GM12891 (cell line): ENCODE data around the gene FAF1.
A peak's percentile ranks its signal among the peaks of the same experiment; 100 is the strongest.
"Not testable (repeated sequence)": the region's sequence is repeated elsewhere in the genome, so short reads cannot be mapped to it uniquely, and the experiment has no call there.

Experiments used
- DNase-seq: peaks from one replicate; pipeline ENCODE4 v3.0.0; 2011; ENCODE audit warnings: low spot score; ENCODE audit not compliant: insufficient read length
- FAIRE-seq: peaks from 2 replicates; lab custom pipeline; 2011; peaks lifted over from hg19 to GRCh38; lab: Jason Lieb, UNC
- PAX5 ChIP-seq: IDR thresholded peaks from 2 replicates; pipeline ENCODE4 v1.6.1; 2011; ENCODE audit warnings: low read length, moderate library complexity, mild to moderate bottlenecking; ENCODE audit not compliant: insufficient read depth, severe bottlenecking
- POLR2A ChIP-seq: IDR thresholded peaks from 2 replicates; pipeline ENCODE4 v1.6.1; 2011; ENCODE audit warnings: low read depth, low read length, control low read depth
- POLR2AphosphoS5 ChIP-seq: IDR thresholded peaks from 2 replicates; pipeline ENCODE4 v1.6.1; 2011; ENCODE audit warnings: low read depth, low read length, control low read depth
- POU2F2 ChIP-seq: IDR thresholded peaks from 2 replicates; pipeline ENCODE4 v1.6.1; 2011; ENCODE audit warnings: low read depth, mild to moderate bottlenecking, control low read depth, low read length, moderate library complexity
- SPI1 ChIP-seq: IDR thresholded peaks from 2 replicates; pipeline ENCODE4 v1.6.1; 2011; ENCODE audit warnings: low read depth, low read length, control low read depth
- TAF1 ChIP-seq: IDR thresholded peaks from 2 replicates; pipeline ENCODE4 v1.6.1; 2011; ENCODE audit warnings: low read depth, low read length, control low read depth

The FAF1 gene

DNA sequence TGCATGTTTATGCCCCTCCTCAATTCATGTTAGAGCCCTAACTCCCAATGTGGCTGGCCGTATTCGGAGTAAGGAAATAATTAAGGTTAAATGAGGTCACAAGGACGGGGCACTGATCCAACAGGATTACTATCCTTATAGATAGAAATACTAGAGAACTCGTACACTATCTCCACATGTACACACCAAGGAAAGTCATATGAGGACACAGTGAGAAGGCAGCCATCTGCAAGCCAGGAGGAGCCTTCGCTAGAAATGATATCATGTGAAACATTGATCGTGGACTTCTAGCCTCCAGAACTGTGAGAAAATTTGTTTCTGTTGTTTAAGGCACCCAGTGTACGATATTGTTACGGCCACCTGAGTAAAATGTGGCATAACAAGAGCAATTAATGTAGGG is 79.7 kb downstream of the FAF1 start:
- no peak for DNase-seq
- no peak for TF ChIP-seq POLR2AphosphoS5
- TF ChIP-seq POLR2A = no peak
- TF ChIP-seq TAF1 = no peak
- no peak for TF ChIP-seq POU2F2
- TF ChIP-seq PAX5 = no peak
- no peak for TF ChIP-seq SPI1
- no peak for FAIRE-seq

DNA sequence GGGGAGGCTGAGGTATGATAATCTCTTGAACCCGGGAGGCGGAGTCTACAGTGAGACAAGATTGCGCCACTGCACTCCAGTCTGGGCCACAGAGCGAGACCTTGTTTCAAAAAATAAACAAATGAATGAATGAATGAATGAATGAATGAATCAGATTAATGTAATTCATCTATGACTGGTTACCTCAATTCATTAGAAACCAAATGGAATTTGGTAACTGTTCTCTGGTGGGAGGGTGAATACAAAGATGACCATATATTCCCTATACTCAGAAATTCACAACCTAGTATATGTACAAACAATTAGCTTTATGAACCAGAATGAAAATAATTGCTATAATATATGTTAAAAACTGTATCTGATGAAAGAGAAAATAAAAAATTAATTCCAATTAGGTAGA is 80.9 kb downstream of the FAF1 start:
- no peak for TF ChIP-seq POLR2A
- TF ChIP-seq PAX5 = no peak
- no peak for TF ChIP-seq POLR2AphosphoS5
- TF ChIP-seq TAF1 = no peak
- no peak for TF ChIP-seq POU2F2
- TF ChIP-seq SPI1 = no peak
- FAIRE-seq (no peak), DNase-seq (no peak)

DNA sequence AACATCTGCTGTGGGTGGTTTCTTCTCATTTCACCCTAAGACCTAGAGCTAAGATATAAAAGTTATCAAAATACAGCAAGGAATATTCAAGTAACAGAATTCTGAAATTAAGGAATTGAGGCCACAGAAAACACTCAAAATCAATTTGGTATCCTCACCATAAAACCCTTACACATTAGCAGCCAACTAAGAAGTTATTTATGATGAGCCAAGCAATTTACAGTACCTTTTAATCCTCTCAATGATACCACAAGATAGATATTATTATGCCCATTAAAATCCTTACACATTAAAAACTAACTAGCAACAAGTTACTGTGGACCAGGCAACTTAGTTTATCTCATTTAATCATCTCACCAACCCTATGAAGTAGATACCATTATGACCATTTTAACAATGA is 81.6 kb downstream of the FAF1 start:
- no peak for DNase-seq
- TF ChIP-seq POLR2AphosphoS5 (no peak), TAF1 (no peak), POLR2A (no peak), PAX5 (no peak), POU2F2 (no peak), SPI1 (no peak)
- FAIRE-seq = peak; percentile 78

DNA sequence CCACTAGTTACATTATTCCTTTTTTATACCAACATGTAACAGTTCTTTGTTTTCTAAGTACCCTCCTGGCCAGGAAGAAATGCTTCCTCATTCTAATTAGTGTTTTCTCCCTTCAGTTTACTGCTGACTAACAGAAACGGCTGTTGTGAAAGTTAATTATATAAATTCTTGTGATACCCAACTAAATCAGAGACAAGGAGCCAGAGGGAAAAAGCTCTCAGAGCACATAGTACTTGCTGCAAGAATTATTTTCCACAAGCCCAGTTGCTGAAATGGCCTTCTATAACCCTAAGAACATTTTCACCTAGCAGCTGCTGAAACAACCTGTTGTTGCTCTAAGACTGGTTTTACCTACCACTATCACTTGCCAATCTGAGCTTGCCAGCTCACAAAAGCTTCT is 82.4 kb downstream of the FAF1 start:
- FAIRE-seq (peak; percentile 47), DNase-seq (no peak)
- no peak for TF ChIP-seq POU2F2

DNA sequence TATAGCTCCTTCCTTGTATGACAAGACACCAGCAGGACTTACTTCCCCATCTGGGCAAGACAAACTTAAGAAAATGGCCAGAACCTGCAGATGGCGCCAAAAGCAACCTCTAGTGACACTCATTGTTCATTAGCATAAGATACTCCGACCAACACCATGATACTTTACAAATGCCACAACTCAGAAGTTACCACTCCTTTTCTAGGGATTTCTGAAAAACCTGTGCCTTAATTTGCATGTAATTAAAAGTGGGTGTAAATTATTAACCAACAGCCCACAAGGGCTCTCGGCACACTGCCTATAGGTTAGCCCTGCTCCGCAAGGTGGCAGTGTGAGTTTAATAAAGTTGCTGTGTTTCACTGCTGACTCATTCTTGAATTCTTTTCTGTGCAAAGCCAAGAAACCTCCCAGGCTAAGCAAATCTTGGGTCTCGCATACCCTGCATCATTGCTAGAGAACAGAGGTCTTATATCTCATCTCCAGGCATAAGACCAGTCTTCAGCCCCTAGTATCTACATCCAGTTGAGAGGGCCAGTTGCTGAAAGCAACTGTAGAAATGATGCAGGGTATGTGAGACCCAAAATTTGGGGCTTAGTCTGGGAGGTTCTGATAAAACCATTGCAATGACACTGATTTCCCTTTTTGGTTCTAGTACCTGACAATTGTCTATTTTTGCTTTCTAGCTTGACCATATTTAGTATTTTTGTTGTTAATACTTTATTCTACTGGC is 86.4 kb downstream of the FAF1 start:
- peak; percentile 22 for DNase-seq
- FAIRE-seq = peak; percentile 97
- TF ChIP-seq POU2F2 = 0 out of 2 replicates have a peak, but pooled peaks have one; percentile 66
- no peak for TF ChIP-seq TAF1

DNA sequence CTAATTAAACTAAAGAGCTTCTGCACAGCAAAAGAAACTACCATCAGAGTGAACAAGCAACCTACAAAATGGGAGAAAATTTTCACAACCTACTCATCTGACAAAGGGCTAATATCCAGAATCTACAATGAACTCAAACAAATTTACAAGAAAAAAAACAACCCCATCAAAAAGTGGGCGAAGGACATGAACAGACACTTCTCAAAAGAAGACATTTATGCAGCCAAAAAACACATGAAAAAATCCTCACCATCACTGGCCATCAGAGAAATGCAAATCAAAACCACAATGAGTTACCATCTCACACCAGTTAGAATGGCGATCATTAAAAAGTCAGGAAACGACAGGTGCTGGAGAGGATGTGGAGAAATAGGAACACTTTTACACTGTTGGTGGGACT is 95.2 kb downstream of the FAF1 start:
- FAIRE-seq, DNase-seq: not testable (repeated sequence)

DNA sequence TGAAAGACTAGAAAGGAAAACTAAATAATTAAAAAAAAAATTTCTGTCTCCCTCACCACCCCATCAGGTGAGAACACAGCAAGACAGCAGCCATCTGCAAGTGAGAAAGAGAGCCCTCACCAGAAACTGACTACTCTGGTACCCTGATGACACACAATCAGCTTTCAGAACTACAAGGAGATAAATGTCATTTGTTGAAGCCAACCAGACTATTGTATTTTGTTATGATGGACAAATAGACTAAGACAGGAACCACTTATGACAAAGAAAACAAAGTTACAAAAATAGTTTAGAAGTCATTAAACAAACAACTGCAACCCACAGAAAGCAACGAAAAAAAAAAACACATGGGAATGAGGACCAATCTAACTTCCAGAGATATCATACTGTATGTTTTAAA is 98.3 kb downstream of the FAF1 start:
- no peak for DNase-seq
- TF ChIP-seq PAX5 (no peak), POLR2A (no peak), POLR2AphosphoS5 (no peak), POU2F2 (no peak), TAF1 (no peak), SPI1 (no peak)
- no peak for FAIRE-seq

DNA sequence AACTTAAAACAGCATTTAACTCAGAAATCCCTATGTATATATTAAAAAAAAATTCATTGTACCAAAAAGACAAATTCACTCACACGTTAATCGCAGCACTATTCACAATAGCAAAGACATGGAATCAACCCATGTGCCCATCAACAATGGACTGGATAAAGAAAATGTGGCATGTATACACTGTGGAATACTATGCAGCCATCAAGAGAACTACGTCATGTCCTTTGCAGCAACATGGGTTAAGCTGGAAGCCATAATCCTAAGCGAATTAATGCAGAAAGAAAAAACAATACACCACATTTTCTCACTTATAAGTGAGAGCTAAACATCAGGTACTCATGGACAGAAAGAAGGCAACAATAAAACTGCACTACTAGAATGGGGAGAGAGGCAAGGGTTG is 99.4 kb downstream of the FAF1 start:
- no peak for TF ChIP-seq SPI1
- TF ChIP-seq TAF1 = no peak
- no peak for TF ChIP-seq POU2F2
- TF ChIP-seq POLR2A = no peak
- no peak for TF ChIP-seq POLR2AphosphoS5
- no peak for TF ChIP-seq PAX5
- DNase-seq (no peak), FAIRE-seq (peak; percentile 61)

DNA sequence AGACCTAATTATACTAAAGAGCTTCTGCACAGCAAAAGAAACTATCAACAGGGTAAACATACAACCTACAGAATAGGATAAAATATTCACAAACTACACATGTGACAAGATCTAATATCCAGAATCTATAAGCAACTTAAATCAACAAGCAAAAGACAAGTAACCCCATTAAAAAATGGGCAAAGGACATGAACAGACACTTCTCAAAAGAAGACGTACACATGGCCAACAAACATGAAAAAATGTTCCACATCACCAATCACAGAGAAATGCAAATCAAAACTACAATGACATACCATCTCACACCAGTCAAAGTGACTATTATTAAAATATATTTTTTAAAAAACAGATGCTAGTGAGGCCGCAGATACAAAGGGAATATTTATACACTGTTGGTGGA is 99.8 kb downstream of the FAF1 start:
- TF ChIP-seq TAF1 (no peak), PAX5 (no peak), SPI1 (no peak), POU2F2 (no peak), POLR2AphosphoS5 (no peak), POLR2A (no peak)
- no peak for FAIRE-seq
- no peak for DNase-seq

DNA sequence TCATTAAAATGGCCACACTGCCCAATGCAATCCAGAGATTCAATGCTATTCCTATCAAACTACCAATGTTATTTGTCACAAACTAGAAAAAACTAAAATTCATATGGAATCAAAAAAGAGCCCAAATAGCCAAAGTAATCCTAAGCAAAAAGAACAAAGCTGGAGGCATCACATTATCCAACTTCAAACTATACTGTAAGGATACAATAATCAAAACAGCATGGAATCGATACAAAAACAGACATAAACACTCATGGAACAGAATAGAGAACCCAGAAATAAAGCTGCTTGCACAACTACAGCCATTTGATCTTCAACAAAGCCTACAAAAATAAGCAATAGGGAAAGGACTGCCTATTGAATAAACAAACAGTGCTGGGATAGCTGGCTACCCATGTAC is 100.4 kb downstream of the FAF1 start:
- DNase-seq (no peak), FAIRE-seq (no peak)
- TF ChIP-seq TAF1 (no peak), PAX5 (no peak)

DNA sequence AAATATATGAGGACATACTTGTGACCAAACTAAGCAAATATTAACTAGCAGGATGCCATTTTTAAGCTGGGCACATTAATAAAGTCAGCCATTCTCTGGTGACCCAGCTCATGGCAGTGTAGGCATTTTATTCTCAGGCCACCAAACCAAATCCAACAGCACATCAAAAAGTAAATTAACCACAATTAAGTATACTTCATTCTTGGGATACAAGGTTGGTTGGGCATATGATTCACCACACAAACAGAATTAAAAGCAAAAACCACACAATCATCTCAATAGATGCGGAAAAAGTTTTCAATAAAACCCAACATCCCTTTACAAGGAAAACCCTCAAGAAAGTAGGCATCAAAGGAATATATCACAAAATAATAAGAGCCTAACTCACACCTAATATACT is 101.3 kb downstream of the FAF1 start:
- no peak for FAIRE-seq
- no peak for TF ChIP-seq POU2F2
- TF ChIP-seq SPI1 = no peak
- TF ChIP-seq POLR2A = no peak
- TF ChIP-seq TAF1 = no peak
- no peak for TF ChIP-seq PAX5
- no peak for TF ChIP-seq POLR2AphosphoS5
- no peak for DNase-seq
